HepG2 (cell line): ENCODE data around the gene CDX1. TPM values are rescaled to one million over a fixed set of nuclear protein-coding genes. Genes with fewer than 3 reads are reported as not detected.

ENCODE experiments used
- ARID2 ChIP-seq: sonication (generic); formaldehyde crosslinking; IDR thresholded peaks from 2 replicates; pipeline ENCODE4 v1.8.1; 2022; ENCODE audit warnings: mild to moderate bottlenecking, missing genetic modification reagents, borderline replicate concordance
- HMG20B ChIP-seq: conservative IDR thresholded peaks from 2 replicates; pipeline ENCODE4 v1.6.1; 2016; ENCODE audit warnings: missing genetic modification reagents, missing compliant biosample characterization
- PREB ChIP-seq: sonication (generic); formaldehyde crosslinking; IDR thresholded peaks from 2 replicates; pipeline ENCODE4 v1.4.0; 2020; ENCODE audit warnings: missing genetic modification reagents
- REST ChIP-seq, 2 experiments: IDR thresholded peaks; 2 replicates each; pipeline ENCODE4 v1.6.1; 2011 to 2012; ENCODE audit warnings: low read length in 2 of 2, borderline replicate concordance in 1 of 2, low read depth in 1 of 2, mild to moderate bottlenecking in 1 of 2, moderate library complexity in 1 of 2
- RFX3 ChIP-seq: IDR thresholded peaks from 2 replicates; pipeline ENCODE4 v1.6.1; 2016; ENCODE audit warnings: missing biosample characterization, missing genetic modification reagents
- SP5 ChIP-seq: IDR thresholded peaks from 2 replicates; pipeline ENCODE4 v1.6.1; 2016; ENCODE audit warnings: low read depth, borderline replicate concordance
- TFAP4 ChIP-seq: sonication (generic); IDR thresholded peaks from 2 replicates; pipeline ENCODE4 v1.6.1; 2016; ENCODE audit warnings: low read depth, borderline replicate concordance
- YEATS2 ChIP-seq: sonication (generic); formaldehyde crosslinking; IDR thresholded peaks from 2 replicates; pipeline ENCODE4 v1.4.0; 2020; ENCODE audit warnings: missing genetic modification reagents, borderline replicate concordance
- ZFX ChIP-seq: sonication (generic); formaldehyde crosslinking; IDR thresholded peaks from 2 replicates; pipeline ENCODE4 v1.4.0; 2020; ENCODE audit warnings: mild to moderate bottlenecking, low read depth, missing genetic modification reagents, moderate library complexity
- ZNF589 ChIP-seq: sonication (generic); formaldehyde crosslinking; conservative IDR thresholded peaks from 2 replicates; pipeline ENCODE4 v1.8.0; 2022; ENCODE audit warnings: mild to moderate bottlenecking, moderate library complexity, missing genetic modification reagents
- polyA plus RNA-seq, 8 experiments: library from polyadenylated mRNA; depleted of rRNA in 3 of 8; stranded (reverse) in 7 of 8; unstranded in 1 of 8; fragments of >200 nt; fragmentation: Illumina TruSeq in 4 of 8; extraction: Trizol in 4 of 8; gene quantifications; 2 replicates each; pipeline versions ENCODE4 v1.2.1 to v1.2.3, GENCODE V29; 2011 to 2016; ENCODE audit warnings: low read depth in 4 of 8, missing spikeins in 1 of 8, mixed read lengths in 1 of 8; ENCODE audit not compliant: insufficient read depth in 1 of 8
- total RNA-seq, 5 experiments: library from RNA; depleted of rRNA; stranded (reverse); fragments of >200 nt; fragmentation: Illumina TruSeq; extraction: Trizol; gene quantifications; 2 replicates each; pipeline ENCODE4 v1.2.3, GENCODE V29; 2016; ENCODE audit warnings: low read depth in 1 of 5
- TF ChIP-seq, protein P1 (sequence below): sonication (generic); formaldehyde crosslinking; IDR thresholded peaks from 2 replicates; pipeline ENCODE4 v1.9.0; 2022; ENCODE audit warnings: missing genetic modification reagents, mild to moderate bottlenecking, borderline replicate concordance
- TF ChIP-seq, protein P2 (sequence below): sonication (generic); formaldehyde crosslinking; IDR thresholded peaks from 2 replicates; pipeline ENCODE4 v1.8.1; 2023; ENCODE audit warnings: mild to moderate bottlenecking, missing genetic modification reagents, borderline replicate concordance
- TF ChIP-seq, protein P3 (sequence below): sonication (generic); formaldehyde crosslinking; IDR thresholded peaks from 2 replicates; pipeline ENCODE4 v1.5.1; 2020; ENCODE audit warnings: mild to moderate bottlenecking, missing genetic modification reagents, moderate library complexity

Gene CDX1
- total and polyA plus RNA-seq, 2 of the 13 experiments (the other 11 are each of a cell fraction or from before 2014, with no cell fraction given) = not detected

GRCh38 chr5:150138551-150139265 lies 27.9 kb upstream of the CDX1 start (continued):
- TF ChIP-seq ZFX (CRISPR knock-in tag) (peak; percentile 47; the same call in 1 of the 2 replicates), HMG20B (peak; percentile 64; the same call in 1 of the 2 replicates), ZNF589 (CRISPR knock-in tag) (no peak), YEATS2 (no peak), SP5 (CRISPR knock-in tag) (peak; percentile 86; the same call in 1 of the 2 replicates), RFX3 (CRISPR knock-in tag) (no peak), REST (IDR thresholded peaks at IDR 0.05; ENCODE audit: borderline replicate concordance in 1 of 2, low read depth in 1 of 2, low read length in 2 of 2) (no peak), ARID2 (CRISPR knock-in tag) (no peak), PREB (no peak), TFAP4 (peak; percentile 53; the same call in 1 of the 2 replicates)
- TF ChIP-seq, protein P1, sequence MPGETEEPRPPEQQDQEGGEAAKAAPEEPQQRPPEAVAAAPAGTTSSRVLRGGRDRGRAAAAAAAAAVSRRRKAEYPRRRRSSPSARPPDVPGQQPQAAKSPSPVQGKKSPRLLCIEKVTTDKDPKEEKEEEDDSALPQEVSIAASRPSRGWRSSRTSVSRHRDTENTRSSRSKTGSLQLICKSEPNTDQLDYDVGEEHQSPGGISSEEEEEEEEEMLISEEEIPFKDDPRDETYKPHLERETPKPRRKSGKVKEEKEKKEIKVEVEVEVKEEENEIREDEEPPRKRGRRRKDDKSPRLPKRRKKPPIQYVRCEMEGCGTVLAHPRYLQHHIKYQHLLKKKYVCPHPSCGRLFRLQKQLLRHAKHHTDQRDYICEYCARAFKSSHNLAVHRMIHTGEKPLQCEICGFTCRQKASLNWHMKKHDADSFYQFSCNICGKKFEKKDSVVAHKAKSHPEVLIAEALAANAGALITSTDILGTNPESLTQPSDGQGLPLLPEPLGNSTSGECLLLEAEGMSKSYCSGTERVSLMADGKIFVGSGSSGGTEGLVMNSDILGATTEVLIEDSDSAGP (CRISPR knock-in tag) = peak; percentile 20; the same call in 1 of the 2 replicates
- TF ChIP-seq, protein P2, sequence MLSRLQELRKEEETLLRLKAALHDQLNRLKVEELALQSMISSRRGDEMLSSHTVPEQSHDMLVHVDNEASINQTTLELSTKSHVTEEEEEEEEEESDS = no peak
- TF ChIP-seq, protein P3, sequence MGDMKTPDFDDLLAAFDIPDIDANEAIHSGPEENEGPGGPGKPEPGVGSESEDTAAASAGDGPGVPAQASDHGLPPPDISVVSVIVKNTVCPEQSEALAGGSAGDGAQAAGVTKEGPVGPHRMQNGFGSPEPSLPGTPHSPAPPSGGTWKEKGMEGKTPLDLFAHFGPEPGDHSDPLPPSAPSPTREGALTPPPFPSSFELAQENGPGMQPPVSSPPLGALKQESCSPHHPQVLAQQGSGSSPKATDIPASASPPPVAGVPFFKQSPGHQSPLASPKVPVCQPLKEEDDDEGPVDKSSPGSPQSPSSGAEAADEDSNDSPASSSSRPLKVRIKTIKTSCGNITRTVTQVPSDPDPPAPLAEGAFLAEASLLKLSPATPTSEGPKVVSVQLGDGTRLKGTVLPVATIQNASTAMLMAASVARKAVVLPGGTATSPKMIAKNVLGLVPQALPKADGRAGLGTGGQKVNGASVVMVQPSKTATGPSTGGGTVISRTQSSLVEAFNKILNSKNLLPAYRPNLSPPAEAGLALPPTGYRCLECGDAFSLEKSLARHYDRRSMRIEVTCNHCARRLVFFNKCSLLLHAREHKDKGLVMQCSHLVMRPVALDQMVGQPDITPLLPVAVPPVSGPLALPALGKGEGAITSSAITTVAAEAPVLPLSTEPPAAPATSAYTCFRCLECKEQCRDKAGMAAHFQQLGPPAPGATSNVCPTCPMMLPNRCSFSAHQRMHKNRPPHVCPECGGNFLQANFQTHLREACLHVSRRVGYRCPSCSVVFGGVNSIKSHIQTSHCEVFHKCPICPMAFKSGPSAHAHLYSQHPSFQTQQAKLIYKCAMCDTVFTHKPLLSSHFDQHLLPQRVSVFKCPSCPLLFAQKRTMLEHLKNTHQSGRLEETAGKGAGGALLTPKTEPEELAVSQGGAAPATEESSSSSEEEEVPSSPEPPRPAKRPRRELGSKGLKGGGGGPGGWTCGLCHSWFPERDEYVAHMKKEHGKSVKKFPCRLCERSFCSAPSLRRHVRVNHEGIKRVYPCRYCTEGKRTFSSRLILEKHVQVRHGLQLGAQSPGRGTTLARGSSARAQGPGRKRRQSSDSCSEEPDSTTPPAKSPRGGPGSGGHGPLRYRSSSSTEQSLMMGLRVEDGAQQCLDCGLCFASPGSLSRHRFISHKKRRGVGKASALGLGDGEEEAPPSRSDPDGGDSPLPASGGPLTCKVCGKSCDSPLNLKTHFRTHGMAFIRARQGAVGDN (CRISPR knock-in tag) = peak; percentile 90
